Left hindlimb (tissue), 1 donor: ENCODE results near the gene CAMK1D.
"Not testable (repeated sequence)": the region's sequence is repeated elsewhere in the genome, so short reads cannot be mapped to it uniquely, and the experiment has no call there.

Experiments used
- DNase-seq: peaks from one replicate; pipeline ENCODE4 v3.0.0-alpha.2; 2018

The CAMK1D gene

DNA sequence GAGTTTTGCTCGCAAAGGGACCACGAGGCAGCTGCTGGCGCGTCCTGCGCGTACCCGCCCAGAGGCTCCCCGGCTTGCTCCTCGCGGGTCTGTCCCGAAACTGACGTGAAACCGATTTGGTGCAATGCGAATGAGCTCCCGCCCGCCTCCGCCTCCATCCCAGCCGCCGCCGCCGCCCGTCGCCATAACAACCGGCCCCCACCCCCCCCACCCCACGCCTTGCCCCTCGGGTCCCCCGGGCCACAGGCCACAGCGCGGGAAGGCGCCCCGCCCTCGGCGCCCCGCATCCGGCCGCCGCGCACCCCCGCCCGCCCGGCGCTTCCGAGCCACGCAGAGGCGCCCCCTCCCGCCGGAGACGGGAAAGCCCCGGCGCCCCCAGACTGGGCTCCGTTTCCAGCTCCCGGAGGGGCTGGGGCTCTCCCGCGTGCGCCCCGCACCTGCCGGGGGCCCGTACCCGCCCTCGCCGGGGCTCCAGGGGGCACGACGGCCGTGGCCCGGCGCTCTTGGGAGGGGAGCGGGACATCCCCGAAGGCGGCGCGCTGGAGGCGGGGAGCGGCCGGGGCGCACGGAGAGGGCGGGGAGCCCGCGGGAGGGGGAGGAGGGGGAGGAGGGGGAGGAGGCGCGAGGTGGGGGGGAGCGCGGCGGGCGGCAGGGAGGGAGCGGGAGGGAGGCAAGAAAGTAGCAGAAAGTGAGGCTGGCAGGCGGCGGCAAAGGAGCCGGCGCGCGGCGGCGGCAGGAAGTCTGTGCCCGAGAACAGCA, at the start of gene CAMK1D:
Gene CAMK1D (plus strand): TSS at position 678 of the 759 bp plus-strand sequence.
- DNase-seq: peak; percentile 90

- not testable (repeated sequence) for DNase-seq
These were observed 48.3 kb upstream of the CAMK1D start for GRCh38 chr10:12301036-12301435.

- DNase-seq: no peak
These were observed 41.3 kb upstream of the CAMK1D start for GRCh38 chr10:12308057-12308456.

DNA sequence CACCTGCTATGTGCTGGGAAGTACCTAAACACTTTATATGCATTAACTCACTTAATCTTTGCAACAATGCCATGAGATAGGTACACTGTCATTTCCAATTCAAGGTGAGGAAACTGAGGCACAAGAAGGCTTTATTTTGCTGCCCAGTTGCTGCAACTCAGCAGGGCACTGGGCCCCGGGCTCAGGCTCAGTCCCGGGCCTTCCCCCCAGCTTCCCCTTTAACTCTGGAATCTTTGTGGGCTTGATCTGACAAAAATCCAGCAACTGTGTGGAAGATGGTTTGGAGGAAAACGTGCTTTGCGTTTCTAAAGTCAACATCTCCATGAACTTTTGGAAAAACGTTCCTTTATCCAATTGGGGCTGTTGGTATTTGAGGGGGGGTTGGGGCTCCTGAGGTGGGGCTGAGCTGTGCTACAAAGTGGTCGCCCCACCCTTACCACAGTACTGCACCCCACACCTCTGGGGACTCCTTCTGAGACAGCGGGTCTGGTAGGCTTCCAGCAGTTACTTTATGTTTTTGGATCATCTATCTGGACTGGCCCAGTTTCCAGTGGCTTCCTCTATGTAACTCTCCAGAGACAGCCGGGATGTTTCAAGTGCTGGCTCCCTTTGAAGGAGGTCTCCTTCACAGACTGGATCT, 40.5 kb upstream of the CAMK1D start:
- DNase-seq: no peak

- not testable (repeated sequence) for DNase-seq
These were observed 39.6 kb upstream of the CAMK1D start for GRCh38 chr10:12309783-12310182.

DNA sequence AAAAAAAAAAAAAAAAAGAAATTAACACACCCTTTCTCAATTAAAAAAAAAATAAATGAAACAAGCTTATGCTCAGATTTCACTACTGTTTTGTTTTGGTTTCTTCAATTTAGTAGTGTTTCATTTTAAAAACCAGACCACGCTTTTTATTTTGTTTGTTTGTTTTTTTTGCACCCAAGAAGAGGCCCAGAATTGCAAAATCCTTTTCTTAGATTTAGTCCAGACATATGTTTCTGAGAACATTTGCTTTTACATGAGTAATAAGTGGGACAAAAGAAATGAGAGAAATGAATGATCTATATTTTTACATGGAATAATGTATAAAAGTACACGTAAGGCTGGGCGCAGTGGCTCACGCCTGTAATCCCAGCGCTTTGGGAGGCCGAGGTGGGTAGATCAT, 34.5 kb upstream of the CAMK1D start:
- no peak for DNase-seq

GRCh38 chr10:12319076-12319475, 30.3 kb upstream of the CAMK1D start:
- DNase-seq: no peak

DNA sequence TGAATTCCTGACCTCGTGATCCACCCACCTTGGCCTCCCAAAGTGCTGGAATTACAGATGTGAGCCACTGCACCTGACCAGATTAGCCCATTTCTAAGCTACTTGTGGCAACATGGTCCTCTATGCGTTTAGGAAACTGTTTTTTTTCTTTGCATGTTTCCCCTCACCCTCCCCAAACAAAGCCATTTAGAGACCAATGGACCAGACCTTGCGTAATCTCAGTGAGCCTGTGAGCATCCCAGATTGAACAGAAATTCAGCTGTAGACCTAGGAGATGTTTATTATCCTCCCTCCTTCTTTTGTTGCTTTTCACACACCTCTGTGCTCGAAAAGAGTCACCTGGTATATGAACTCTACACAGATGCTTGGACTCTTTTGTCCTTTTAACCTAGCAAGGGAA, 28.5 kb upstream of the CAMK1D start:
- no peak for DNase-seq

GRCh38 chr10:12321641-12322040, 27.7 kb upstream of the CAMK1D start:
- no peak for DNase-seq

- DNase-seq: no peak
These were observed 26.7 kb upstream of the CAMK1D start for GRCh38 chr10:12322583-12323131.

GRCh38 chr10:12324530-12324929, 24.8 kb upstream of the CAMK1D start:
- DNase-seq: no peak

- no peak for DNase-seq
These were observed 22.3 kb upstream of the CAMK1D start for GRCh38 chr10:12327074-12327473.

GRCh38 chr10:12327476-12327875, 21.9 kb upstream of the CAMK1D start:
- no peak for DNase-seq

DNA sequence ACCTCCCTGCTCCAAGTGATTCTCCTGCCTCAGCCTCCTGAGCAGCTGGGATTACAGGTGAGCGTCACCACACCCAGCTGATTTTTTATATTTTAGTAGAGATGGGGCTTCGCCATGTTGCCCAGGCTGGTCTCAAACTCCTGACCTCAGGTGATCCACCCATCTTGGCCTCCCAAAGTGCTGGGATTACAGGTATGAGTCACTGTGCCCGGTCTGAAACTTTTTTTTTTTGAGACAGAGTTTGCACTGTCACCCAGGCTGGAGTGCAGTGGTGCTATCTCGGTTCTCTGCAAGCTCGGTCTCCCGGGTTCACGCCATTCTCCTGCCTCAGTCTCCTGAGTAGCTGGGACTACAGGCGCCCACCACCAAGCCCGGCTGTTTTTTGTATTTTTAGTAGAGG, 21.0 kb upstream of the CAMK1D start:
- not testable (repeated sequence) for DNase-seq

DNA sequence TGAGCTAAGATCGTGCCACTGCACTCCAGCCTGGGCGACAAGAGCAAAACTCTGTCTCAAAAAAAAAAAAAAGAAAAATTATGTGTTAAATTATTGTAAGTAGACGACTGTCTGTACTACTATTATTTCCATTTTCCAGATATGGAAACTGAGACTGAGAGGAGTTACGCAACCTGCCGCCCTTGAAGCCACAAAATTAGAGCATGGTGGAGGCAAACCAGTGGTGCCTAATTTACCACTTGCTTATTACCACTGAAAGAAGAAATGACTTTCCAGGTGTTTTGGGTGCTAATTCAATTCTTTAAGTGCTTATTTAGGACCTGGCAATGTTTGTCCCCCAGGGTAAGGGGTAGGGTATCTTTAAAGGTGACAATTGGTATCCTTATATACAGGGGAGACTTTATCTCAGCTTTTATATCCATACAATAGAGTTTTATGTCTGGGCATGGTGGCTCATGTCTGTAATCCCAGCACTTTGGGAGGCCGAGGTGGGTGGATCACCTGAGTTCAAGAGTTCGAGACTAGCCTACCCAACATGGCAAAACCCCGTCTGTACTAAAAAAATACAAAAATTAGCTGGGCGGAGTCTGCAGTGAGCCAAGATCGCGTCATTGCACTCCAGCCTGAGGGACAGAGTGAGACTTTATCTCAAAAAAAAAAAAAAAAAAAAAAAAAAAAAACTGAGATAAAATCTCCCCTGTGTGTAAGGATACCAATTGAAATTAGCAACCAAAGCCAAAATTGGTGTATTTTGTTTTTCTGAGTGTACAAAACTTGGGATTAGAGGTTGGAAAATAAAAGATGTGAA, 16.6 kb upstream of the CAMK1D start:
- no peak for DNase-seq

GRCh38 chr10:12333380-12334185, 15.8 kb upstream of the CAMK1D start:
- DNase-seq: peak; percentile 68

DNA sequence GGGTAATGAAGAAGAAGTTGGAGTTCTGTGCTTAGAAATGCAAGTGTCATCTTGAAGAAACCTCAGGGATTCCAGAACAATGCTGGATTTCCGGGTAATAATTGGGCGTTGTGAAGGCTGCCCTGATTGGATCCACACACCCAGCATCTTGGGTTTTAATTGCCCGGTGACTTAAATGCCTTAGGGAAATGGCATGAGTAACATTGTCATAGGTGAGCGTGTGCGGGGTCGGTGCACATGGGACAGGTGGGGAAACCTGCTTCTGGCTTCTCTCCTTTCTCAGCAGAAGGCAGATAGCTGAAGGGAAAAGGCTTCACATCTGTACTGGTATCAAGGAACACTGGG, 15.2 kb upstream of the CAMK1D start:
- no peak for DNase-seq

DNA sequence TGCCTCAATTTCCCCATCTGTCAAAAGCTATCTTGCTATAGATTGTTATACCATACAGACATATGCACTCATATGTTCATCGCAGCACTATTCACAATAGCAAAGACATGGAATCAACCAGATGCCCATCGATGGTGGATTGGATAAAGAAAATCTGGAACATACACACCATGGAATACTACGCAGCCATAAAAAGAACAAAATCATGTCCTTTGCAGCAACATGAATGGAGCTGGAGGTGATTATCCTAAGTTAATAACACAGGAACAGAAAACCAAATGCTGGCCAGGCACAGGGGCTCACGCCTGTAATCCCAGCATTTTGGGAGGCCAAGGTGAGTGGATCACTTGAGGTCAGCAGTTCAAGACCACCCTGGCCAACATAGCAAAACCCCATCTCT, 14.2 kb upstream of the CAMK1D start:
- not testable (repeated sequence) for DNase-seq

DNA sequence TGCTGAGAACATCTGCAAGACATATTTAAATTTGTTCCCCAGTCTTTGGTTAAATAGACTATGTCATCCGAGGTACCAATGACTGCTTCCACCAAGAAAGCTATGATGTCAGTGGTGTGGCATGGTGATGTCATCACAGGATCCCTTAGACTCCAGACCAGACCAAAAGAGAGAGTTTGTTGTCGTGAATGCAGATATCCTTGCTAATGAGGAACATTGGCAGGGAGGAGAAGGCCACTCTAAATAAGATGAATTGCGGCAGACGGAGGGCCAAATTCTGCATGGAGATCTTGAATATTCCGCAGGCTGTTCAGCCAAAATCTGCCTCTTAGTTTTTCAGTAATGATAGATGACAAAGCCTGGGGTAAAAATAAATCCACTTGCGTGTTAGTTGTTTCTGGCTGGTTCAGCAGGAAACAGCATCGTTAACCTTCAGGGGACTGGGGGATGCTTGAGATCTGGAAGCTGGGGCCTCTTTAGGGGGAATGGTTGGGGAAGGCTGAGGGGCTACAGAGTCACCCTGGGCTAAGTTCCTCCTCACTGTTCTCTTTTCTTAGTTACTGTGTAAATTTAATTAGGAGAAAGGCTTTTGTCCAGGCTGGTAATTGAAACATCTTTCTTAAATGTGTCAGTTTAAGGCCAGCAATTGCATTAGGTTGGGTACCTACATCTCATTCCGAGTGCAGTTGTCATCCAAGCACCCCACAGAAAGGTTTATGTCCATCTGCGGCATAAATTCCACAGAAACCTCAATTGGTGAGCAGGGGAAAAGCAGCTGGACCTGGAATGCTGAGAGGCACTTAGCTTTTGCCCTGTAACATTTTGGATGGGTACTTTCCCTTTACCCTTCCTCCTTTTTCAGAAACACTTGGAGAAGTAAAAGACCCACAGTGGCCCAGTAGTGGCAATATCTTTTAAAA, 11.6 kb upstream of the CAMK1D start:
- no peak for DNase-seq

DNA sequence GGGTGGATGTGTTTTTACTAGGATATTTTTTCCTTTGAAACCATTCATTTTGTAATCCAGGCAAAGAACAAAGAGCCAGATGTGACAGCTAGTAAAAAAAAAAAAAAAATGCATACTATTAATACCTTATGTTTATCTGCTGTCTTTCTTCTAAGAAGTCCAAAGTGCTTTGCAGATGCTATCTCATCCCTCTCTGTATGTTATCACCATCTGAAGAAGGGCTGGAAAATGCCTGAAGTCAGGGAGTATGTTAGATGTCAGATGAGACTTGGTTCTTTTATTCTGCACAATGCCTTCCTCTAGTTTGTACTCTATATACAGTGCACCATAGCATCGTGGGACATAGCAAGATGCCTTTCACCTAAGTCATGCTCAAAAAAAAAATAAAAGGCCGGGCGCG, 10.4 kb upstream of the CAMK1D start:
- DNase-seq: no peak

DNA sequence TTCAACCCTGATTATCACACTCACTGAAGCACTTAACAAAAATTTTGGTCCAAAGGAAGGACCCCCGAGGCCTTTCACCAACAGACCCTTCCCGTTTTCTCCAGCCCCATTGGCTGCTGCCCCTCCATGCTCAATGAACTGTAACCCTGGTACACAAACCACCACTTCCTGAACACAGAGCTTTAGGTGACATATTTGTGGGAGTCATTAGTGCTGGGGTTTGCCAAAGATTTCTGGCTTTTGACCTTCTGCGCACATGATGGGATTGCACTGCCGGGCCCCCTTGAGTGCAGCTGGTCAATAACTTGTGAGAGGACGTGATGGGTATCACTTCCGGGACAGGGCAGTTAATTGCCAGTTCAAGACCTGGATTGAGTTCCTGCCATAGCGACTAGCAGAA, 9.0 kb upstream of the CAMK1D start:
- no peak for DNase-seq

DNA sequence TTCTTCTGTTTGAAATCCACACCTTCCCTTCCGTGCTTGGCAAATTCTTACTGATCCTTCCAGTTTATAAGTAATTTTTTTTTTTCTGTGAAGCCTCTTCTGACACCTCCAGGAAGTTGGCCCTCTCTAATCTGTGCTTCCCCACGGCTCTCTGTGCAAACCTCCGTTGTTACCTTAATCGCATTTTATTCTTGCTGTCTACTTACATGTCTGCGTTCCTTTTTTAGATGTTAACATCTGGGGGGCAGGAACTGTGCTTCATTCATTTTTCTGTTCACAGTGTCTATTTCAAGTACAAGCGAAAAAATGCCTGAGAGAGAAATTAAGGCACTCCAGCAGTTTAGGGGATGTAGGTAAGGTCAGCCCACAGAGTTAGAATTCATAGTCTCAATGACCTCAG, 8.4 kb upstream of the CAMK1D start:
- DNase-seq: no peak
